NT2/D1 (cell line): Measurements from ENCODE around the gene INKA1.

Experiments used
- DNase-seq: peaks from one replicate; pipeline ENCODE4 v3.0.0-alpha.2; 2011; ENCODE audit warnings: low read depth, low spot score
- H3K27me3 ChIP-seq: 2 replicates; pipeline ENCODE4 v1.6.0; 2011; ENCODE audit warnings: mild to moderate bottlenecking; ENCODE audit not compliant: insufficient read length, insufficient read depth
- H3K36me3 ChIP-seq: 2 replicates; pipeline ENCODE4 v1.6.1; 2011; ENCODE audit warnings: mild to moderate bottlenecking, low read length, mixed read lengths; ENCODE audit not compliant: insufficient read depth, insufficient read length
- H3K4me1 ChIP-seq: 2 replicates; pipeline ENCODE4 v1.5.1; 2011; ENCODE audit not compliant: insufficient read depth, insufficient read length
- H3K4me3 ChIP-seq: 2 replicates; pipeline ENCODE4 v1.5.1; 2011; ENCODE audit warnings: low read depth; ENCODE audit not compliant: insufficient read length
- H3K9ac ChIP-seq: 2 replicates; pipeline ENCODE4 v1.6.0; 2011; ENCODE audit warnings: low read depth; ENCODE audit not compliant: insufficient read length
- H3K9me3 ChIP-seq: 2 replicates; pipeline ENCODE4 v1.5.1; 2011; ENCODE audit warnings: mild to moderate bottlenecking, low read length; ENCODE audit not compliant: insufficient read depth
- SUZ12 ChIP-seq: IDR thresholded peaks from 2 replicates; pipeline ENCODE4 v1.6.1; 2011; ENCODE audit not compliant: insufficient read length, insufficient read depth; ENCODE audit errors: extremely low read depth
- YY1 ChIP-seq: IDR thresholded peaks from 2 replicates; pipeline ENCODE4 v1.6.1; 2011; ENCODE audit not compliant: insufficient read length, insufficient read depth
- ZNF274 ChIP-seq: IDR thresholded peaks from 2 replicates; pipeline ENCODE4 v1.6.1; 2011; ENCODE audit warnings: mild to moderate bottlenecking, low read depth, low read length

Gene INKA1

DNA sequence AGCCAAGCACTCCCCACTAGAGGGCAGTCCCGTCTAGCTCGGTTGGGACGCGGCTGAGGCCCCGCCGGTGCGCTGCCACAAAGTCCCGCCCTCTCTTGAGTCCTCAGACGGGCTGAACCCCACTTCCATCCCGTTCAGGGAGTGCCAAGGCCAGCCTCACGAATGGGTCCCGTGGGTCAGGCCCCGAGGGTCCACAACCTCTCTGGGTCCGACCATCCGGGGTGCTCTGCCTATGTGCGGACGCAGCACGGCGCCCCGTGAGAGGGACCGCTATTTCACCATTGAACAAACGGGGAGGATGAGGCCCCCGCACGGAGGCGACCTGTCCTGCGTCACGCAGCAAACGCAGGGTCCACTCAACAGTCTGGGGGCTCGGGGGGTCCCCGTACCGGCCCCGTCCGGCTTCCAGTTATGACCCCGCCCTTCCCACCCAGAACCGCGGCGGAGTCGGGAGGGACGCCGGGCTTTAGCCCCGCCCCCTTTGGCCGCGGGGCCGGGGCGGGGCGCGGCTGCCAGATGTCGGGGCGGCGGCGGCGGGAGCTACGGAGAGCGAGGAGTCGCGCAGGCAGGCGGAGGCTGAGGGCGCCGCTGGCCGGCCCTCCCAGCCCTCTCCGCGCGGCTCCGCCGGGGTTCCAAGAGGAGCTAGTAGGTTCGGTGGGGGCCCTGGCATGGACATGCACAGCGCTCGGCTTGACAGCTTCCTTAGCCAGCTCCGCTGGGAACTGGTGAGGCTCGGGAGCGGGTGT lies at the start of gene INKA1:
Gene INKA1, plus strand, starts transcription at position 543 of the 746 bp plus-strand sequence. Its CDS starts 132 bp downstream, at position 675.
- Histone ChIP-seq H3K4me3 (peak within 1 kb of the TSS; percentile 89), H3K27me3 (peaks cover 49% of the 10 kb centered on the region), H3K9me3 (no peaks in the 10 kb centered on the region), H3K9ac (peak within 1 kb of the TSS; percentile 86), H3K4me1 (peaks cover 25% of the 10 kb centered on the region), H3K36me3 (no peaks in the 10 kb centered on the region)
- DNase-seq, result peak; percentile 78
- no peak for TF ChIP-seq YY1
- no peak for TF ChIP-seq SUZ12
- no peak for TF ChIP-seq ZNF274

DNA sequence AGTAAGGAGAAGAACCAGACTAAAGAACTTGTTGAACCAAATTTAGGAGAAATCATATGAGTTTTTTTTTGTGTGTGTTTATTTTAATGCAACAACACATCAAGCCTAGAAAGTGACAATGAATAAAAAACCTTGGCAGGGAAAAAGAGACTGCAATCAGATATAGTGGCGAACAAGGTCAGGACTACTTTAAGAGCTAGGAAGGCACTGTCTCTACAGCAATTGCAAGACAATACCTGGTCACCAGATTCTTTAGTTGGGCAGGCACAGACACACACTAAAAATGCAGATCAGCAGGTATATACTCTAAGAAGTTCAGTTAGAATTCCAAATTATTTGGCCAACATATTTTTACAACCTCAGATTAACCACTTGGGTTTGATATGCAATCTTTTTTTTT lies 48.5 kb upstream of the INKA1 start:
- peaks cover 9% of the 10 kb centered on the region for H3K36me3 ChIP-seq
- TF ChIP-seq YY1 (no peak), SUZ12 (no peak), ZNF274 (no peak)
- H3K4me1 ChIP-seq, result no peaks in the 10 kb centered on the region
- H3K9me3 ChIP-seq, result no peaks in the 10 kb centered on the region
- H3K4me3 ChIP-seq, result no peak overlapping the region
- H3K9ac ChIP-seq, result no peak overlapping the region
- DNase-seq, result no peak
- H3K27me3 ChIP-seq, result no peaks in the 10 kb centered on the region

DNA sequence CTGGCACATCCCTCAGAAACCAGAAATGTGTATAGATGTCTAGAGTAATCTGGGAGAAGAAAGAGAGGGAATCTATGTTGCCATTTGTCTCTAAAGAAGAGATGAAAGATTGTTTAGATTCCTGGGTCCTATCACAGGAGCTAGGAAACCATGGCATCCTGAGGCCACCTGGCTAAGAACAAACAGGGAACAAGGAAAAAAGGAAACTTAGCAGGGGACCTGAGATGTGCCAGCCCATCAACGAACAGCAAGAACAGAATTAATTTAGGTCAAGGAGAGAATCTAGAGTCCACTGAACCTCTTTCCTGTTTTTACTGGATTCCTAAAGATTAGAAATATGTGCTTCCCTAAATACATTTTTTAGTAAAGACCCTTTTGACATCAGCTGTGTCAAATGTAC lies 47.0 kb upstream of the INKA1 start:
- H3K9ac ChIP-seq, result no peak overlapping the region
- no peaks in the 10 kb centered on the region for H3K9me3 ChIP-seq
- H3K36me3 ChIP-seq, result peaks cover 17% of the 10 kb centered on the region
- TF ChIP-seq ZNF274 (no peak), YY1 (no peak), SUZ12 (no peak)
- H3K27me3 ChIP-seq, result no peaks in the 10 kb centered on the region
- H3K4me3 ChIP-seq, result no peak overlapping the region
- no peaks in the 10 kb centered on the region for H3K4me1 ChIP-seq
- no peak for DNase-seq

DNA sequence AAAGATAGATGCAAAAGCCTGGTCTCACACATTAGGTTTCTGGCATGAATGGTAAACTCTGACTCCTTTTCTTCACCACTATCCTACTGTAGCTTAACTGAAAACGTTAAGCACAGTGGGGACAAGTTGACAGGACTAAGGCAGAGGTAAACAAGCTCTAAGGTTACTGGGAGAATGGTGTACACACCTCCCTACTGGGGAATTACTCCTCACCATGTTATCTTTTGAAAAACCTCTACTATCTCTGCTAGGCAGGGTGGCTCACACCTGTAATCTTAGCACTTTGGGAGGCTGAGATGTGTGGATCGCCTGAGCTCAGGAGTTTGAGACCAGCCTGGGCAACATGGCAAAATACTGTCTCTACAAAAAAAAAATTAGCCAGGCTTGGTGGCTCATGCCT lies 45.9 kb upstream of the INKA1 start:
- Histone ChIP-seq H3K27me3 (no peaks in the 10 kb centered on the region), H3K36me3 (peaks cover 17% of the 10 kb centered on the region), H3K9ac (no peak overlapping the region), H3K4me1 (no peaks in the 10 kb centered on the region), H3K4me3 (no peak overlapping the region), H3K9me3 (no peaks in the 10 kb centered on the region)
- TF ChIP-seq ZNF274 (no peak), SUZ12 (no peak), YY1 (no peak)
- DNase-seq, result no peak

DNA sequence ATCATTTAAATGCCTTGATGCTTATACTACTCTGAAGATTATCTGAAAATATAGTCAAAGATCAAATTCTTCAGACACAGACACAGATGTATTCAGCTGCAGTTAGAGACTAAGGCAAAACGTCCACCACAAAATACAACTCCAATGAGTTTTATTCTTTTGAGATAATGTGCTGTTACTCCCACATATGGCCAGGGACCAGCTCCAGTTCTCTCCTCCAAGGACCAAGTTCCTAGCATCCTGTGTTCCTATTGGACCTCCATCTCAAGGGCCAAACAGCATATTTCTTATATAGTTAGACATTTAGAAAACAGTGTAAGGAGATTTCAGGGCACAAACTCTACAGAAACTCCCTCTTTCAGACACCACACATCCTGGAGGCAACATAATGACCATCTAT lies 43.8 kb upstream of the INKA1 start:
- H3K36me3 ChIP-seq, result peaks cover 19% of the 10 kb centered on the region
- TF ChIP-seq ZNF274 (no peak), YY1 (no peak), SUZ12 (no peak)
- no peaks in the 10 kb centered on the region for H3K4me1 ChIP-seq
- no peak for DNase-seq
- no peak overlapping the region for H3K4me3 ChIP-seq
- no peaks in the 10 kb centered on the region for H3K27me3 ChIP-seq
- no peaks in the 10 kb centered on the region for H3K9me3 ChIP-seq
- H3K9ac ChIP-seq, result no peak overlapping the region

DNA sequence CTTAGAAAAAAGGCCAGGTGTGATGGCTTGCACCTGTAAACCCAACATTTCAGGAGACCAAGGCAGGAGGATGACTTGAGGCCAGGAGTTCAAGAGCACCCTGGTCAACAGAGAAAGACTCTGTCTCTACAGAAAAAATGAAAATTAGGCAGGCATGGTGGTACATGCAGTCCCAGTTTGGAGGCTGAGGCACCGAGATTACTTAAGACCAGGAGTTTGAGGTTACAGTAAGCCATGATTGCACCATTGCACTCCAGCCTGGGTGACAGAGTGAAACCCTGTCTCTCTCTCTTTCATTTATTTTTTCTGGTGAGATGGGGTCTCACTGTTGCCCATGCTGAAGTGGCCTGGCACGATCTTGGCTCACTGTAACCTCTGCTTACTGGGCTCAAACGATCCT lies 41.4 kb upstream of the INKA1 start:
- peaks cover 22% of the 10 kb centered on the region for H3K36me3 ChIP-seq
- no peak overlapping the region for H3K9ac ChIP-seq
- no peak for DNase-seq
- no peaks in the 10 kb centered on the region for H3K9me3 ChIP-seq
- no peak overlapping the region for H3K4me3 ChIP-seq
- no peaks in the 10 kb centered on the region for H3K4me1 ChIP-seq
- TF ChIP-seq YY1, result no peak
- no peak for TF ChIP-seq SUZ12
- no peak for TF ChIP-seq ZNF274
- H3K27me3 ChIP-seq, result no peaks in the 10 kb centered on the region

DNA sequence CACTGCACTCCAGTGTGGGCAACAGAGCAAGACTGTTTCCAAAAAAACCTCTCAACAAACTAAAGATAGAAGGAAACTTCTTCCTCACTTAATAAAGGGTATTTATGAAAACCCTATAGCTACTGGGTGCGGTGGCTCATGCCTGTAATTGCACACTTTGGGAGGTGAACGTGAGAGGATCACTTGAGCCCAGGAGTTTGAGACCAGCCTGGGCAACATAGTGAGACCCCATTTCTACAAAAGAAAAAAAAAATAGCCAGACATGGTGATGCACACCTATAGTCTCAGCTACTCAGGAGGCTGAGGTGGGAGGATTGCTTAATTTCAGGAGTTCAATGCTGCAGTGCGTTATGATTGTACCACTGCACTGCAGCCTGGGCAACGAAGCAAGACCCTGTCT lies 39.1 kb upstream of the INKA1 start:
- no peak for DNase-seq
- no peaks in the 10 kb centered on the region for H3K9me3 ChIP-seq
- TF ChIP-seq YY1 (no peak), ZNF274 (no peak), SUZ12 (no peak)

More for the DNA sequence above, 39.1 kb upstream of the INKA1 start:
- Histone ChIP-seq H3K27me3 (no peaks in the 10 kb centered on the region), H3K36me3 (peaks cover 26% of the 10 kb centered on the region), H3K9ac (no peak overlapping the region), H3K4me1 (no peaks in the 10 kb centered on the region), H3K4me3 (no peak overlapping the region)
